ENCODE measurements around the gene SYK.

SYK gene

DNA sequence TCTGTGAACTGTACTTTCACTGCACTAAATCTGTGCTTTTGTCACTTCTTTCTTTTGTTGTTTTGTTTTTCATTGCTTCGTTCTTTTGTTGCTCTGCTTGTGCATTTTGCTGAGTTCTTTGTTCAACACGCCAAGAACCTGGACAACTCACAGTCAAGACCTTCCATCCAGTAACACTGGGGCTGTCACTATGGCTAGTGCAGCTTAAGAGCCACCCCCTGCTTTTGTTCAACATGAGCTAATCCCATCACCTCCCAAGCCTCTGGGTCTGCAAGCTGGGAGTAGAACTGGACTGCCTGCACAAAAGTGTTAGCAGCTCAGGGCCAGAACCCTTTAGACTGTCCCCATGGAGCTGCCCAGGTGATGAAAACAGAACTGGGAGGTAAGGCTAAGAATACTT lies 143.7 kb downstream of the SYK start:
- DNase-seq (ENCODE audit: low read depth in 2 of 2): no peak

DNA sequence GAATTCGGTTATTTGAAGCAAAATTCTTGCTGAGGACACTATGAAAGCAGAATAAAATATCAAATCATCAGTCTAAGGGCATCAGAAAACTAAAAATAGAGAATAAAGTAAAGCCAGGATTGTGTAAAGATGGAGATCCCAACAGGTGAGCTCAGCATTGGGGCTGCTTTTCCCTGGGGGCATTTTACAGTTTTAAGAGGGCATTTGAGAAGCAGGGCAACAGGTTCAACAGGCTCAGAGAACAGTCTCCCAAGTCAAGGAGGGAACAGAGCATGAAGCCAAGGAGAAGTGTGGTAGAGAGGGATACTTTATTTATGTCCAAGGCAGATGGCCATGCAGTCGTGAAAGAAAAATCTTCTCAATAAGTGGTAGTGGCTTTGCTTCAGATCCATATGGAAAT lies 145.4 kb downstream of the SYK start:
- no peak for DNase-seq (ENCODE audit: low read depth in 2 of 2)
